B cell (primary cell): ENCODE data around the gene ZNF638.

ENCODE experiments used
- CTCF ChIP-seq: fragments of 200-600 bp; IDR thresholded peaks from one replicate; pipeline ENCODE4 v1.8.0; 2022; ENCODE audit warnings: antibody characterized with exemption, mild to moderate bottlenecking
- EZH2 ChIP-seq: IDR thresholded peaks from 2 replicates; pipeline ENCODE4 v1.6.1; 2012; ENCODE audit warnings: borderline replicate concordance, low read depth, mild to moderate bottlenecking, moderate library complexity, low read length; ENCODE audit not compliant: insufficient read depth, poor library complexity, severe bottlenecking

GRCh38 chr2:71292159-71292558, 39.4 kb upstream of the ZNF638 start:
- no peak for TF ChIP-seq CTCF
- TF ChIP-seq EZH2 = no peak
